SK-N-SH treated with all-trans-retinoic acid at 6 μM for 48 hours (cell line): Measurements from ENCODE around the gene ATP10B.

Source experiments
- ATAC-seq: fragments of 200-7000 bp; cut with Tn5 transposase; 3 replicates; pipeline ENCODE4 v1.9.1; 2020; ENCODE audit warnings: mild to moderate bottlenecking, moderate library complexity
- ARNTL ChIP-seq: fragments of 450-650 bp; formaldehyde crosslinking; IDR thresholded peaks from 2 replicates; pipeline ENCODE4 v1.5.0; 2020; ENCODE audit warnings: low read depth, mild to moderate bottlenecking, moderate library complexity, borderline replicate concordance
- BACH2 ChIP-seq: fragments of 250-450 bp; sonication (Bioruptor Pico); IDR thresholded peaks from 2 replicates; pipeline ENCODE4 v1.9.0; 2021; ENCODE audit warnings: mild to moderate bottlenecking, borderline replicate concordance
- CSRNP3 ChIP-seq: fragments of 250-450 bp; sonication (Bioruptor Pico); IDR thresholded peaks from 2 replicates; pipeline ENCODE4 v1.5.1; 2021; ENCODE audit warnings: mild to moderate bottlenecking, moderate library complexity
- ESRRG ChIP-seq: fragments of 250-450 bp; sonication (Bioruptor Pico); IDR thresholded peaks from 2 replicates; pipeline ENCODE4 v1.6.1; 2021; ENCODE audit warnings: mild to moderate bottlenecking
- GLIS3 ChIP-seq: fragments of 250-450 bp; sonication (Bioruptor Pico); IDR thresholded peaks from 2 replicates; pipeline ENCODE4 v1.5.0; 2020; ENCODE audit warnings: mild to moderate bottlenecking, moderate library complexity
- ISL1 ChIP-seq: fragments of 250-450 bp; sonication (Bioruptor Pico); IDR thresholded peaks from 2 replicates; pipeline ENCODE4 v2.1.2; 2022; ENCODE audit warnings: mild to moderate bottlenecking, moderate library complexity
- OSR1 ChIP-seq: fragments of 250-450 bp; sonication (Bioruptor Pico); IDR thresholded peaks from 2 replicates; pipeline ENCODE4 v1.8.0; 2022; ENCODE audit warnings: moderate library complexity, mild to moderate bottlenecking, inconsistent platforms
- PATZ1 ChIP-seq: fragments of 250-450 bp; sonication (Bioruptor Pico); IDR thresholded peaks from 2 replicates; pipeline ENCODE4 v1.8.0; 2020; ENCODE audit warnings: mild to moderate bottlenecking, moderate library complexity, borderline replicate concordance
- PPARA ChIP-seq: fragments of 250-450 bp; sonication (Bioruptor Pico); IDR thresholded peaks from 2 replicates; pipeline ENCODE4 v1.5.0; 2020; ENCODE audit warnings: mild to moderate bottlenecking, borderline replicate concordance
- RARB ChIP-seq: fragments of 250-450 bp; sonication (Bioruptor Pico); IDR thresholded peaks from 2 replicates; pipeline ENCODE4 v1.8.0; 2021; ENCODE audit warnings: mild to moderate bottlenecking, moderate library complexity
- SNAI2 ChIP-seq: fragments of 250-450 bp; sonication (Bioruptor Pico); IDR thresholded peaks from 2 replicates; pipeline ENCODE4 v1.5.0; 2020; ENCODE audit warnings: mild to moderate bottlenecking, moderate library complexity
- ZC3H10 ChIP-seq: fragments of 250-450 bp; sonication (Bioruptor Pico); IDR thresholded peaks from 2 replicates; pipeline ENCODE4 v1.5.1; 2021; ENCODE audit warnings: mild to moderate bottlenecking, moderate library complexity
- ZFP30 ChIP-seq: fragments of 450-650 bp; formaldehyde crosslinking; IDR thresholded peaks from 2 replicates; pipeline ENCODE4 v1.5.0; 2022; ENCODE audit warnings: mild to moderate bottlenecking, moderate library complexity
- ZNF565 ChIP-seq: fragments of 450-650 bp; formaldehyde crosslinking; conservative IDR thresholded peaks from 2 replicates; pipeline ENCODE4 v1.5.0; 2020; ENCODE audit warnings: low read depth, mild to moderate bottlenecking, moderate library complexity
- ZNF70 ChIP-seq: fragments of 450-650 bp; formaldehyde crosslinking; IDR thresholded peaks from 2 replicates; pipeline ENCODE4 v1.5.0; 2020; ENCODE audit warnings: mild to moderate bottlenecking, moderate library complexity
- TF ChIP-seq, protein P1 (sequence below): fragments of 250-450 bp; sonication (Bioruptor Pico); IDR thresholded peaks from 2 replicates; pipeline ENCODE4 v1.8.0; 2021; ENCODE audit warnings: low read depth, mild to moderate bottlenecking, moderate library complexity, borderline replicate concordance
- TF ChIP-seq, protein P2 (sequence below): fragments of 250-450 bp; sonication (Bioruptor Pico); IDR thresholded peaks from 2 replicates; pipeline ENCODE4 v1.5.0; 2020; ENCODE audit warnings: mild to moderate bottlenecking, moderate library complexity
- TF ChIP-seq, protein P3 (sequence below): fragments of 250-450 bp; sonication (Bioruptor Pico); IDR thresholded peaks from 2 replicates; pipeline ENCODE4 v1.5.1; 2020; ENCODE audit warnings: low read depth, mild to moderate bottlenecking, moderate library complexity

Gene ATP10B

DNA sequence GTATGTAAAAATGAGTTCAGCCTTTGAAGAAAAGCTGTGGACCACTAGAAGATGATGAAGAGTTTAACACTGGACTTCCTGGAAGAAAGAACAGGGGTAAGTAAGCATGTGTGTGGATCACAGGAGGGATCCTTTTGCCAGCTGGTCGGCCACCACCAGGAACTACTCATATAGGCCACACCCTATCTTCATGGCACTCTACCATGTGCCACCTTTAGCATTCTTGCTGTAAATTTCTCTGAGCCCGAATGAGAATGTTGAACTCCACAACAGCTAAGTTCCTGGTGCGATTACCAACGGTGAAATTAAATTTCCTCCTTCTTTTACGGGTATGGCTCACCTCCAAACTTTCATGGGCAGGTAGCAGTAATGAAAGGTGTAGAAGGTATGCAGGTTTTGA, 102.3 kb downstream of the ATP10B start:
- TF ChIP-seq RARB (CRISPR knock-in tag), result no peak
- no peak for TF ChIP-seq ZFP30 (CRISPR knock-in tag)
- no peak for TF ChIP-seq ZNF70
- TF ChIP-seq CSRNP3 (CRISPR knock-in tag), result no peak
- TF ChIP-seq PATZ1 (CRISPR knock-in tag), result no peak
- TF ChIP-seq GLIS3 (CRISPR knock-in tag), result no peak
- no peak for TF ChIP-seq OSR1
- TF ChIP-seq ARNTL (CRISPR knock-in tag), result no peak
- TF ChIP-seq ISL1 (CRISPR knock-in tag), result no peak
- TF ChIP-seq ESRRG (CRISPR knock-in tag), result no peak
- TF ChIP-seq, protein P1, sequence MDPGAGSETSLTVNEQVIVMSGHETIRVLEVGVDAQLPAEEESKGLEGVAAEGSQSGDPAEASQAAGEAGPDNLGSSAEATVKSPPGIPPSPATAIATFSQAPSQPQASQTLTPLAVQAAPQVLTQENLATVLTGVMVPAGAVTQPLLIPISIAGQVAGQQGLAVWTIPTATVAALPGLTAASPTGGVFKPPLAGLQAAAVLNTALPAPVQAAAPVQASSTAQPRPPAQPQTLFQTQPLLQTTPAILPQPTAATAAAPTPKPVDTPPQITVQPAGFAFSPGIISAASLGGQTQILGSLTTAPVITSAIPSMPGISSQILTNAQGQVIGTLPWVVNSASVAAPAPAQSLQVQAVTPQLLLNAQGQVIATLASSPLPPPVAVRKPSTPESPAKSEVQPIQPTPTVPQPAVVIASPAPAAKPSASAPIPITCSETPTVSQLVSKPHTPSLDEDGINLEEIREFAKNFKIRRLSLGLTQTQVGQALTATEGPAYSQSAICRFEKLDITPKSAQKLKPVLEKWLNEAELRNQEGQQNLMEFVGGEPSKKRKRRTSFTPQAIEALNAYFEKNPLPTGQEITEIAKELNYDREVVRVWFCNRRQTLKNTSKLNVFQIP (CRISPR knock-in tag), result no peak
- TF ChIP-seq BACH2 (CRISPR knock-in tag), result no peak
- no peak for ATAC-seq

DNA sequence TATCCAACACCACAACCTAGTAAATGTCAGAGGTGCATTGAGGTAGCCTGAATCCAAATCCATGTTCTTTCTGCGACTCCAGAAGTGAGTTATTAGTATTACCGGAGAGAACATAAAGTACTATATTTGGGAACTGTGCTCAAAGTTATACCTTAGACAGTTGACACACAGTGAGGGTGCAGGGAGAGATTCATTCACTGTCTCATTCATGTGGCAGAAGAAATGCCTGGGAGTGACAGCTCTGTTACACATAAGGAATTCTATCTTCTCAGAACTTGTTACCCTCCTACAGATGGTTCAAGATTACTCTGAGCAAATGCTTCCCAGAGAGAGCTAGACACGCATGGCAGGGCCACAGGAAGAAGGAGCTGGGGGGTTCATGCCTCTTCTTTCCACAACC, 103.0 kb downstream of the ATP10B start:
- ATAC-seq, result no peak
- TF ChIP-seq ZNF565 (no peak), ZNF70 (no peak), PATZ1 (CRISPR knock-in tag) (no peak), PPARA (CRISPR knock-in tag) (no peak), ESRRG (CRISPR knock-in tag) (no peak)
- TF ChIP-seq, protein P2, sequence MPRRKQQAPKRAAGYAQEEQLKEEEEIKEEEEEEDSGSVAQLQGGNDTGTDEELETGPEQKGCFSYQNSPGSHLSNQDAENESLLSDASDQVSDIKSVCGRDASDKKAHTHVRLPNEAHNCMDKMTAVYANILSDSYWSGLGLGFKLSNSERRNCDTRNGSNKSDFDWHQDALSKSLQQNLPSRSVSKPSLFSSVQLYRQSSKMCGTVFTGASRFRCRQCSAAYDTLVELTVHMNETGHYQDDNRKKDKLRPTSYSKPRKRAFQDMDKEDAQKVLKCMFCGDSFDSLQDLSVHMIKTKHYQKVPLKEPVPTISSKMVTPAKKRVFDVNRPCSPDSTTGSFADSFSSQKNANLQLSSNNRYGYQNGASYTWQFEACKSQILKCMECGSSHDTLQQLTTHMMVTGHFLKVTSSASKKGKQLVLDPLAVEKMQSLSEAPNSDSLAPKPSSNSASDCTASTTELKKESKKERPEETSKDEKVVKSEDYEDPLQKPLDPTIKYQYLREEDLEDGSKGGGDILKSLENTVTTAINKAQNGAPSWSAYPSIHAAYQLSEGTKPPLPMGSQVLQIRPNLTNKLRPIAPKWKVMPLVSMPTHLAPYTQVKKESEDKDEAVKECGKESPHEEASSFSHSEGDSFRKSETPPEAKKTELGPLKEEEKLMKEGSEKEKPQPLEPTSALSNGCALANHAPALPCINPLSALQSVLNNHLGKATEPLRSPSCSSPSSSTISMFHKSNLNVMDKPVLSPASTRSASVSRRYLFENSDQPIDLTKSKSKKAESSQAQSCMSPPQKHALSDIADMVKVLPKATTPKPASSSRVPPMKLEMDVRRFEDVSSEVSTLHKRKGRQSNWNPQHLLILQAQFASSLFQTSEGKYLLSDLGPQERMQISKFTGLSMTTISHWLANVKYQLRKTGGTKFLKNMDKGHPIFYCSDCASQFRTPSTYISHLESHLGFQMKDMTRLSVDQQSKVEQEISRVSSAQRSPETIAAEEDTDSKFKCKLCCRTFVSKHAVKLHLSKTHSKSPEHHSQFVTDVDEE (CRISPR knock-in tag), result no peak

DNA sequence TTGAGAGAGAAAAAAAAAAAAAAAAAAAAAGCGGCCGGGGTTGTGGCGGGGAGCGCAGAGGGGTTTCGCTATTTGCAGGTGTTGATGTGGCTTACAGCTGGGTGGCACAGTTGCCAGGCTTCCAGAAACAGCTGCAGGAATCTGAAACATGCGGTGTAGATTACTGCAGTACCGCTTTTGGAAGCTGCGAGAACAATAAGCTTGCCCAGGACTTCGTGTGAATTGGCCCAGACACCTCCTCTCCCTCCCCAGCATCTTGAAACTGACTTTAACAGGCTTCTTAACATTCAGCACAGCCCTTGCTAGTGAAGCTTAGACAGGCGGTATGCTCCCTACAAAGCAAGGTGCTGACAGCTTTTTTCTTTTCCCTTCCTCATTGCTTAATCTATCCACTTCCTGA, 104.0 kb downstream of the ATP10B start:
- TF ChIP-seq, protein P2 (CRISPR knock-in tag), result no peak
- TF ChIP-seq ZC3H10 (no peak), ISL1 (CRISPR knock-in tag) (no peak), RARB (CRISPR knock-in tag) (no peak), OSR1 (no peak), ESRRG (CRISPR knock-in tag) (no peak), SNAI2 (CRISPR knock-in tag) (no peak), PPARA (CRISPR knock-in tag) (no peak), ZNF565 (no peak)
- TF ChIP-seq, protein P3, sequence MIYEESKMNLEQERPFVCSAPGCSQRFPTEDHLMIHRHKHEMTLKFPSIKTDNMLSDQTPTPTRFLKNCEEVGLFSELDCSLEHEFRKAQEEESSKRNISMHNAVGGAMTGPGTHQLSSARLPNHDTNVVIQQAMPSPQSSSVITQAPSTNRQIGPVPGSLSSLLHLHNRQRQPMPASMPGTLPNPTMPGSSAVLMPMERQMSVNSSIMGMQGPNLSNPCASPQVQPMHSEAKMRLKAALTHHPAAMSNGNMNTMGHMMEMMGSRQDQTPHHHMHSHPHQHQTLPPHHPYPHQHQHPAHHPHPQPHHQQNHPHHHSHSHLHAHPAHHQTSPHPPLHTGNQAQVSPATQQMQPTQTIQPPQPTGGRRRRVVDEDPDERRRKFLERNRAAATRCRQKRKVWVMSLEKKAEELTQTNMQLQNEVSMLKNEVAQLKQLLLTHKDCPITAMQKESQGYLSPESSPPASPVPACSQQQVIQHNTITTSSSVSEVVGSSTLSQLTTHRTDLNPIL, result no peak
- TF ChIP-seq, protein P1 (CRISPR knock-in tag), result no peak
- TF ChIP-seq, all 23 proteins: peak for 0
- no peak for ATAC-seq
